ENCODE results near the gene UGT2B7.
"Not testable (repeated sequence)": the region's sequence is repeated elsewhere in the genome, so short reads cannot be mapped to it uniquely, and the experiment has no call there.

UGT2B7 gene

GRCh38 chr4:69096111-69096656 lies at the start of gene UGT2B7:
Gene UGT2B7 (plus strand): TSS chr4:69096474. CDS start chr4:69096521, 47 bp downstream.
- no peak for DNase-seq

DNA sequence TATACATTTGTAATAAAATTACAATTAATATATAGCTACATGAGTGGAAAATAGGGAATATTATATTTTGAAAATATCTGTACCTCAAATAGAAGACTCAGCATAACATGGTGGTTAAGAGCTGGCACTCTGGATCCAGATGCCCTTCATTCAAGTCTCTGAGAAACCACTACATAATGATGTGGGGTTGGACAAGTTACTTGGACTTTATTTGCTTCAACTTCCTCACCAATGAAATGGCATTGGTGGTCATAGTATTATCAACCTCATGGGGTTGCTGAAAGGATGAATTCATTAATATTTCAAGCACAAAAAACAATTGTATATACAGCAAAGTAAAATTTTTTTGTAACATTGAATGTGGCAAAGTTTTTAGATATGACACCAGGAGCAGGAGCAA lies 46.4 kb upstream of the UGT2B7 start:
- DNase-seq, result no peak

GRCh38 chr4:69050853-69051575 lies 45.3 kb upstream of the UGT2B7 start:
- DNase-seq, result not testable (repeated sequence)

GRCh38 chr4:69051576-69051943 lies 44.7 kb upstream of the UGT2B7 start:
- DNase-seq, result no peak

GRCh38 chr4:69053309-69053885 lies 42.9 kb upstream of the UGT2B7 start:
- DNase-seq, result not testable (repeated sequence)

GRCh38 chr4:69054033-69054432 lies 42.2 kb upstream of the UGT2B7 start:
- not testable (repeated sequence) for DNase-seq

- DNase-seq, result no peak
Observed at GRCh38 chr4:69054578-69055200, 41.6 kb upstream of the UGT2B7 start.

- DNase-seq, result no peak
Observed at GRCh38 chr4:69056150-69056549, 40.1 kb upstream of the UGT2B7 start.

DNA sequence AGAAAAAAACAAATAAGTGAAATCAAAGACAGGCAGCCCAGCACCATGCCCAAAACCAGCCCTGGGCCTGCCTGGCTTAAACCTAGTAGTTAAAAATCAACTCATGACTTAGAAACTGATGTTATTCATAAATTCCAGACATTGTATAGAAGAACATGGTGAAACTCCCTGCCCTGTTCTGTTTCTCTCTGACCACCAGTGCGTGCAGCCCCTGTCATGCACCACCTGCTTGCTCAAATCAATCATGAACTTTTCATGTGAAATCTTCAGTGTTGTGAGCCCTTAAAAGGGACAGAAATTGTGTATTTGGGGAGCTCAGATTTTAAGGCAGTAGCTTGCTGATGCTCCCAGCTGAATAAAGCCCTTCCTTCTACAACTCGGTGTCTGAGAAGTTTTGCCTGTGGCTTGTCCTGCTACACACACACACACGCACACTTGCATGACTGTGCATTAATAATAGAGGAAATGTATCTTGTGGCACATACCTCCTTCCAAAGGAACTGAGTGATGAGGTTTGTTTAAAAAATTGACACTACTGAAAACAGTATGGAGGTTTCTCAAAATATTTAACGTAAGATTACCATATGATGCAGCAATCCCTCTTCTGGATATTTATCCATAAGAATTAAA lies 39.2 kb upstream of the UGT2B7 start:
- no peak for DNase-seq

DNA sequence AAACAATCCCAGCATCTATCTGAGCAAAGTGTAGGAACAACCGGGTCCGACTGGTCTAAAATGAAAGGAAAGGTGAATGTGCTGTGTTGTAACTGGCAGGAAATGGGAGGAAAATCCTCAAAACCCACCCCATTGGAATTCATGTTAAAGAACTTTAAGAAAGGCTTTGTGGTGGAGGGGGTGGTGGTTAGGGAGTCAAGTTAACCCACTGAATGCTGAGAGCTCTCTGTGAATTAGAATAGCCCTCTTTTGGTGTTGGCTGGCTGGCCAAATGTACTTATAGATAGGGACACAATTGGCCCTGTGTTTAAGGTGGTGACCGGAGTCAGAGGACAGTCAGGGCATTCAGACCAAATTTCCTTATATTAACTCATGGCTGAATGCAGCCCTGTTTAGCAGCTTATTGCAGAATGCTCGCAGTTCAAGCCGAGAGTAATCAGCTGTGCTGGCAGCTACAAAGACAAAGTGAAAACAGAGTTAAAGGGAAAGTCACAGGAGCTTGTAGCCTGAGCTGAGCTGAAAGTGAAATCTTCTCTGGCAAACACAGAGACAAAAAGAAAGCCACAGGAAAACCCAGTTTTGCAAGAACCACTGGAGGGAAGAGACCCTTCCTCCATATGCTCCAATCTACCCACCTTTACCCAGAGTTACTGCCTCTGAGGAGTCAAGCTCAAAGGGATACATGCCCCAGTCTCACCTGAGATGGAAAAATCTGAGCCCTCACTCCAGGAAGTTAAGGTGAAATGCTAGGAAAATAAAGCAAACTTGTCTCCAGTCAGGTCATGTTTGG lies 38.5 kb upstream of the UGT2B7 start:
- DNase-seq, result no peak

DNA sequence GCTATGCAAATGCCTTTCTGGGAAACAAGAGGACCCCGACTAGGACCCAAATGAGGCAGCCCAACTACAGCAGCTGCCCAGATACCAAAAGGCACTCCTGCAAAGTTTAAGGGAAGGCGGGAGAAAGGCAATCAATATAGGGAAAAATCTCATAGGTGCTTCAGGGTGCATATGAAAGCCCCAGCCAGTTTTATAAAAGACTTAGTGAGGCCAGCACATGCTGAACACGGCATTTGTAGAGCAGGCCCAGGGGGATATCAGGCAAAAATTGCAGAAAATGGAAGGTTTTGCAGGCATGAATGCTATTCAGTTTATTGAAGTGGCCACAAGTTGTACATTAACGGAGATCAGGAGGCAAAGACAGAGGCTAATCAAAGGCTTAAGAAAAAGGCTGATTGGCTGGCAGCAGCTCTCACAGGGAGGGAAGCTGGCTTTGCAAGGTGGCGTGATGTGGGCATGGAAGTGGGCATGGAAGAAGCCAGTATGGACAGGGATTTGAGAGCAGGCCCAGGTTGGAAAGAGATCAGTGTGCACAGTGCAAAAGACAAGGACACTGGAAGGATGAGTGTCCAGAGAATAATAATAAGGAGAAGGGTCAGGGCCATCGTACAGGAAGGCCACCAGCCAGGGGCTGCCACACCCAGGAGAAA lies 37.7 kb upstream of the UGT2B7 start:
- no peak for DNase-seq

DNA sequence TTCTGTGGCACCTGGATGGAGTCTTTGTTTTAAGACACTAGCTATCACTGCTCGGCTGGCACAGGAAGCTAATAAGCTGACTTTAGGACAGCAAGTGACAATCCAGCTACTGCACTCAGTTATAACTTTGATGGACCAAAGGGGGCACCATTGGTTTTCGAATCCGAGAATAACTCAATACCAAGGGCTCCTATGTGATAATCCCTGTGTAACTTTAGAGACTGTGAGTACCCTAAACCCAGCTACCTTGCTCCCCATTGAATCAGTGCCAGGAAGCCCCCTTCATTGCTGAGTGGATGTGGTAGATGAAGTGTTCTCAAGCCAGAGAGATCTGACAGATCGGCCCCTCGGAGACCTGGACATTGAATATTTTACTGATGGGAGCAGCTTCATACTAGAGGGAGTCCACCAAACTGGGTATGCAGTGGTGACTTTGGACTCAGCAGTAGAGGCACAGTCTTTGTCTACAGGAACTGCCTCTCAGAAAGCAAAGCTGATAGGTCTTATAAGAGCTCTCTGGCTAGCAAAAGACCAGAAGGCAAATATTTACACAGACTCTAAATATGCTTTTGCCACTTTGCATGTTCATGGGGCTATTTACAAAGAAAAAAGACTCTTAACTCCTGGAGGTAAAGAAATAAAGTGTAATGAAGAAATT lies 35.5 kb upstream of the UGT2B7 start:
- no peak for DNase-seq

GRCh38 chr4:69064391-69064790 lies 31.9 kb upstream of the UGT2B7 start:
- DNase-seq, result no peak

- DNase-seq, result no peak
Observed at GRCh38 chr4:69066945-69067344, 29.3 kb upstream of the UGT2B7 start.

GRCh38 chr4:69069085-69069484 lies 27.2 kb upstream of the UGT2B7 start:
- no peak for DNase-seq

DNA sequence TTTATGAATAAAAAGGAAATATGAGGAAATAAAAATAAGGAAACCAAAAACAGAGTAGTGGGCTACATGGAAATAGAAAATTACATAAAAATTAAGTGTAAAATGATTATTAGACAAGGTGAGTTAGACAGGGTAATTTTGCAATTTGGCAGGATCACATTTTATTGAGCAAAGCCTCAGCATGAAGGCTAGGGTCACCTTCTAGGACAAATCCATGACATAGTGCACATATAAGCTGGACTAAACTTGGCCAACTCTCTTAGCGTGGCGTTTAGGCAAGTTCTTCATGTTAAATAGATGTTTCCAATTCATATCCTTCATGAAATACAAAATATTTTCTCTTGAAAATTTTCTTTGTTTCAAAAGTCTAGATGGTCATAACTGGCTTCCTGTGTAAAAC lies 25.7 kb upstream of the UGT2B7 start:
- DNase-seq, result no peak

DNA sequence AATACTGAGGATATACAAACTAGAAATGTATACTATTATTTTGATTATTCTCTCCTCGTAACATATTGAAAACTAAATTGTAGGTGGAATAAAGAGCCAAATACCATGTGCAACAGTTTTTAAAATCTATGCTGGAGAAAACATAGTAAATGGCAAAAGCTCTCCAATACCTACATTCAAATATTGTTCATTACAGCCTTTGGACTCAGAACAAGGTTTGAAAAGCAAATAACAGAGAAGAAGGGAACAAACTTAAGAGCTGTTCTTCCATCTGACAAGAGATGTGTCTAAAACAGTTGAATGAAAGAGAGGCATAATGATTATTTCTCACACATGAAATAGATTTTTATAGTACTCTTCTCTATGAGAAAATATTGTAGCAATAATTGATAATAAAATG lies 25.0 kb upstream of the UGT2B7 start:
- no peak for DNase-seq

DNA sequence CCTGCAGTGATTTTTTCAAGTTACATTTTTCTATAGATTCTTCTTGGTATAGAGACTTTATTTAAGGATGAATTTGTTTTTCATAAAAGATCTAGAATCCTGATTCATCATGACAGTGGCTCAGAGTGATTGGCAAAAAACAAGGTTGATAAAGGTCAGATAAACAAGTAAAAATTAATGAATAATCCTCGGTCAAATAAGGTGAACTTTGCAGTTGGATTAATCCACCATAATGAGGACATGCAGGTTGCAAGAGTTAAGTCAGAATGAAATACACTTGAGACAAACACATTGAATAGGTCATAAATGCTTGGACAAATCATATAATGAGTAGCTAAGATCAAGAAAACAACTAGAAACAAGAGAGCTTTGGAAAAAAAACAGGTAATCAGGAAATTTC lies 22.9 kb upstream of the UGT2B7 start:
- DNase-seq, result no peak

GRCh38 chr4:69075061-69075792 lies 21.0 kb upstream of the UGT2B7 start:
- DNase-seq, result no peak

DNA sequence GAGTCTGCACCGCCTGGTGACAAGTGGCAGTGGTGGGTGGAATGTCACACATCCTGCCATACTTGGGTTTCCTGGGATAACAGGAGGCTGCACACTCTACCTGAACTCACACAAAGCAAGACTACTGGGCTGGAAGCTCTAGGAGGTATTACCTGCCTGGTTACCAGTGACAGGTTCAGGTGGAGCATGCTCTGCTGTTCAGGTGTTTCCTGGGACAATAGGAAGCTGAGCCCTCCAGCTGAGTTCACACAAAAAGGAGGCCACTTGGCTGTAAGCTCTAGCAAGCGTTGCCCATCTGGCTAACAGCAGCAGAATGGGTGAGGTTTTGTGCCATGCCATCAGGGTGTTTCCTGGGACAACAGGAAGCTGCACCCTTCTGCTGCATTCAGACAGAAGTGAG lies 17.4 kb upstream of the UGT2B7 start:
- no peak for DNase-seq

DNA sequence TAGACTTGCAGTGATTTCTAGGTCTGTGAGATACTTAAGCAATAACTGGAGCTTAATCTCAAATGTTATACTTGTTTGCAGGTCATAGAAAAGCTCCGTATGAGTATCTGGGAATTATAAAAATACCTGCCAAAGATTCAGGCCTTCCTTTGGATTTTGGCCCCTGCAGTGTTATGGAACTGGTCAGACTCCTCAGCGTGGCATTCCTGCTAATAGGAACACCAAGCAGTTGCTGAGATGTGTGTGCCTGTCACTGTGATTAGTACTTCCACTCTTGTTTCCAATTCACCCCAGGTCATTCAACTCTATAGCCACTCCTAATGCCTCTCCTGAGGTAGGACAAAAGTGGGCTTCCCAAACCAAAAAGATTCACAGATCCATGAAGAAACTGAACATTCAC lies 7.8 kb upstream of the UGT2B7 start:
- DNase-seq, result no peak
